K562 (cell line): ENCODE data around the gene TBCC. TPM values are rescaled to one million over a fixed set of nuclear protein-coding genes. Genes with fewer than 3 reads are reported as not detected.

Experiments
- ATAC-seq: fragments of 200-7000 bp; cut with Tn5 transposase; 3 replicates; pipeline ENCODE4 v1.9.1; 2020; ENCODE audit warnings: moderate library complexity
- BruUV-seq: library from RNA; stranded (reverse); fragments of 400-500 nt; replicated peaks from 2 replicates; lab custom pipeline; 2021; lab: Mats Ljungman, UMichigan
- CTCF ChIA-PET: fragments of 300-600 bp; formaldehyde crosslinking; extraction: SDS; loops from one replicate; lab custom pipeline; 2021; ENCODE audit warnings: low intra/inter-chr PET ratio; lab: Yijun Ruan, JAX
- POLR2A ChIA-PET: fragments of 300-600, 350-650 bp; sonication (Branson Sonifier 250); formaldehyde crosslinking; extraction: SDS; loops from one replicate; lab custom pipeline; 2021; ENCODE audit warnings: antibody characterized with exemption, inconsistent platforms; lab: Yijun Ruan, JAX
- DNase-seq, 4 experiments: peaks; one replicate each; pipeline versions ENCODE4 v3.0.0 to v3.0.0-alpha.2; 2011 to 2018; ENCODE audit warnings: low spot score in 3 of 4, mixed read lengths in 3 of 4; ENCODE audit errors: extremely low read depth in 1 of 4
- FAIRE-seq: peaks from 2 replicates; lab custom pipeline; 2011; peaks lifted over from hg19 to GRCh38; lab: Jason Lieb, UNC
- H2AFZ ChIP-seq: 2 replicates; pipeline ENCODE4 v1.6.0; 2011; ENCODE audit warnings: low read depth, low read length, control low read depth, inconsistent platforms
- H3K27ac ChIP-seq: fragments of 200-600 bp; 3 replicates; pipeline ENCODE4 v1.8.0; 2011; ENCODE audit warnings: low read depth, mild to moderate bottlenecking, control low read depth, inconsistent platforms, low read length, moderate library complexity, mixed read lengths; ENCODE audit errors: extremely low read depth
- H3K27me3 ChIP-seq, 2 experiments: fragments of 300-600 bp in 1 of 2; 2 replicates in 1 of 2; 3 replicates in 1 of 2; pipeline versions ENCODE4 v1.6.0 to v1.8.0; 2011; ENCODE audit warnings: inconsistent platforms in 2 of 2, low read length in 2 of 2, mild to moderate bottlenecking in 1 of 2, mixed read lengths in 1 of 2, moderate library complexity in 1 of 2; ENCODE audit not compliant: control insufficient read depth in 2 of 2, insufficient read depth in 2 of 2
- H3K36me3 ChIP-seq: fragments of 300-600 bp; 3 replicates; pipeline ENCODE4 v1.8.0; 2011; ENCODE audit warnings: mild to moderate bottlenecking, low read length, inconsistent platforms; ENCODE audit not compliant: control insufficient read depth, insufficient read depth
- H3K4me1 ChIP-seq, 2 experiments: fragments of 200-600 bp in 1 of 2; replicated peaks in 1 of 2; 2 replicates in 1 of 2; 3 replicates in 1 of 2; pipeline versions ENCODE4 v1.5.1 to v1.8.0; 2011; ENCODE audit warnings: inconsistent platforms in 2 of 2, low read length in 2 of 2, mild to moderate bottlenecking in 1 of 2, mixed read lengths in 1 of 2, moderate library complexity in 1 of 2; ENCODE audit not compliant: control insufficient read depth in 2 of 2, insufficient read depth in 2 of 2
- H3K4me2 ChIP-seq: 2 replicates; pipeline ENCODE4 v1.6.1; 2011; ENCODE audit warnings: low read length, control low read depth, inconsistent platforms, mixed read lengths; ENCODE audit not compliant: insufficient read depth
- H3K4me3 ChIP-seq: fragments of 200-600 bp; sonication (generic), shearing (Covaris generic); 2 replicates; pipeline ENCODE4 v1.5.1; 2016; ENCODE audit warnings: control low read depth, inconsistent platforms
- H3K79me2 ChIP-seq: fragments of 200-600 bp; 3 replicates; pipeline ENCODE4 v1.8.0; 2011; ENCODE audit warnings: low read length, inconsistent platforms; ENCODE audit not compliant: control insufficient read depth, insufficient read depth
- H3K9ac ChIP-seq, 2 experiments: 2 replicates each; pipeline versions ENCODE4 v1.6.0 to v1.6.1; 2011; ENCODE audit warnings: low read depth in 2 of 2, low read length in 2 of 2, control low read depth in 1 of 2, inconsistent platforms in 1 of 2, mild to moderate bottlenecking in 1 of 2, mixed read lengths in 1 of 2; ENCODE audit not compliant: insufficient read depth in 1 of 2
- H3K9me1 ChIP-seq: one replicate; pipeline ENCODE4 v1.6.0; 2011; ENCODE audit warnings: inconsistent platforms, mild to moderate bottlenecking, low read length, moderate library complexity; ENCODE audit not compliant: control insufficient read depth, insufficient read depth
- H3K9me3 ChIP-seq: replicated peaks from 2 replicates; pipeline ENCODE4 v1.5.1; 2011; ENCODE audit warnings: low read depth, low read length, inconsistent platforms; ENCODE audit not compliant: control insufficient read depth, insufficient read depth
- H4K20me1 ChIP-seq: replicated peaks from 2 replicates; pipeline ENCODE4 v1.6.1; 2011; ENCODE audit warnings: low read length, inconsistent platforms, mixed read lengths; ENCODE audit not compliant: control insufficient read depth, insufficient read depth
- C11orf30 ChIP-seq: fragments of 450-650 bp; IDR thresholded peaks from 2 replicates; pipeline ENCODE4 v1.6.1; 2016; ENCODE audit warnings: low read depth, mild to moderate bottlenecking
- CUX1 ChIP-seq: fragments of 200-800 bp; sonication (Bioruptor generic); IDR thresholded peaks from 2 replicates; pipeline ENCODE4 v1.6.1; 2016; ENCODE audit warnings: missing genetic modification characterization, missing compliant biosample characterization
- E2F4 ChIP-seq: sonication (generic); formaldehyde crosslinking; IDR thresholded peaks from 2 replicates; pipeline ENCODE4 v1.8.0; 2022; ENCODE audit warnings: mild to moderate bottlenecking, low read depth, missing genetic modification reagents
- ELF1 ChIP-seq: fragments of 200-800 bp; sonication (Bioruptor generic); IDR thresholded peaks from 2 replicates; pipeline ENCODE4 v1.6.1; 2016; ENCODE audit warnings: missing genetic modification characterization, missing compliant biosample characterization
- LEF1 ChIP-seq: fragments of 450-650 bp; IDR thresholded peaks from 2 replicates; pipeline ENCODE4 v1.6.1; 2016; ENCODE audit warnings: mild to moderate bottlenecking
- MAFF ChIP-seq: IDR thresholded peaks from 2 replicates; pipeline ENCODE4 v1.6.1; 2012; ENCODE audit warnings: low read length, improper control_type of control experiment
- MAFG ChIP-seq: fragments of 450-650 bp; conservative IDR thresholded peaks from 2 replicates; pipeline ENCODE4 v1.6.1; 2016; ENCODE audit warnings: missing genetic modification characterization, missing compliant biosample characterization
- MAFK ChIP-seq: IDR thresholded peaks from 2 replicates; pipeline ENCODE4 v1.6.1; 2011; ENCODE audit warnings: low read length, improper control_type of control experiment
- ZFP36 ChIP-seq: fragments of 150-350 bp; IDR thresholded peaks from 2 replicates; pipeline ENCODE4 v1.6.1; 2018; ENCODE audit warnings: low read length, low read depth; ENCODE audit not compliant: partially characterized antibody
- ZNF316 ChIP-seq: fragments of 450-650 bp; IDR thresholded peaks from 2 replicates; pipeline ENCODE4 v1.6.1; 2016
- ZNF511 ChIP-seq: sonication (generic); formaldehyde crosslinking; IDR thresholded peaks from 2 replicates; pipeline ENCODE4 v1.8.0; 2022; ENCODE audit warnings: mild to moderate bottlenecking, missing genetic modification reagents
- ZNF778 ChIP-seq: fragments of 450-650 bp; formaldehyde crosslinking; IDR thresholded peaks from 2 replicates; pipeline ENCODE4 v1.4.0; 2020; ENCODE audit warnings: mild to moderate bottlenecking, moderate library complexity
- in situ Hi-C: fragments of 300-500 bp; cut with MboI; formaldehyde crosslinking; loops from 4 replicates; pipeline ENCODE4 v1.15.0; 2018; ENCODE audit warnings: inconsistent platforms, mixed read lengths
- intact Hi-C: fragments of 100-400 bp; cut with micrococcal nuclease; formaldehyde crosslinking; loops from 2 replicates; pipeline ENCODE4 v1.14.2; 2022
- polyA plus RNA-seq, 8 experiments: library from polyadenylated mRNA; depleted of rRNA in 4 of 8; stranded (reverse) in 5 of 8; unstranded in 3 of 8; fragments of >200 nt; fragmentation: Nextera tagmentation in 2 of 8; fragmentation: Illumina TruSeq in 1 of 8; extraction: Ambion mirVana in 2 of 8; extraction: Trizol in 1 of 8; gene quantifications; 2 replicates each; pipeline versions ENCODE4 v1.2.1 to v1.2.3, GENCODE V29; 2011 to 2014; ENCODE audit warnings: inconsistent platforms in 1 of 8, missing spikeins in 1 of 8
- total RNA-seq, 7 experiments: library from RNA; depleted of rRNA in 6 of 7; stranded (reverse); fragments of >200 nt in 6 of 7; fragmentation: Illumina TruSeq in 2 of 7; extraction: Trizol in 2 of 7; gene quantifications; 2 replicates each; pipeline versions ENCODE4 v1.2.1 to v1.2.3, GENCODE V29; 2011 to 2021; ENCODE audit warnings: low replicate concordance in 1 of 7

Gene TBCC
- total and polyA plus RNA-seq, 9 of the 15 experiments (the other 6 are each of a cell fraction or from before 2014, with no cell fraction given) = 2.8 to 34.1 (median 23.3) TPM

GRCh38 chr6:42724825-42725224 is 21.1 kb downstream of the TBCC start:
- in situ Hi-C loops = no loop called here

More at GRCh38 chr6:42724825-42725224, 21.1 kb downstream of the TBCC start:
- Histone ChIP-seq H3K27me3 (peaks cover 18 to 25% of the 10 kb centered on the region in 2 experiments), H3K9ac (no peak overlapping the region), H3K79me2 (no peaks in the 10 kb centered on the region), H3K36me3 (no peaks in the 10 kb centered on the region), H3K4me2 (no peak overlapping the region), H4K20me1 (no peaks in the 10 kb centered on the region), H3K4me3 (no peak overlapping the region), H3K9me3 (no peaks in the 10 kb centered on the region), H3K9me1 (peaks cover 6% of the 10 kb centered on the region), H3K27ac (no peak overlapping the region), H3K4me1 (peaks cover 6 to 8% of the 10 kb centered on the region in 2 experiments; a peak in 4 of 5 replicates), H2AFZ (no peak overlapping the region)
- peak; percentile 31; the same call in 1 of the 2 replicates for TF ChIP-seq MAFK
- peak; percentile 88 for TF ChIP-seq MAFG (tag)
- TF ChIP-seq LEF1 = no peak
- TF ChIP-seq ELF1 (tag) = no peak
- peak; percentile 32 for TF ChIP-seq ZFP36
- TF ChIP-seq ZNF316 = peak; percentile 95
- TF ChIP-seq MAFF = peak; percentile 53
- TF ChIP-seq E2F4 (CRISPR knock-in tag) = no peak
- TF ChIP-seq C11orf30 = peak; percentile 89
- no peak for TF ChIP-seq CUX1 (CRISPR knock-in tag)
- no peak for TF ChIP-seq ZNF778 (CRISPR knock-in tag)
- TF ChIP-seq ZNF511 (CRISPR knock-in tag) = no peak
- ATAC-seq (no peak), DNase-seq (no peak), FAIRE-seq (no peak)
- ChIA-PET POLR2A (interaction anchor here (1.4 kb wide), 1 partner anchor 27 kb away, joined by 4 read pairs; no protein-coding TSS in a partner anchor), CTCF (interaction anchor here (2.7 kb wide), 1 partner anchor 67 kb away, joined by 14 read pairs; no protein-coding TSS in a partner anchor)
- intact Hi-C loops = loop anchor here (2.0 to 10.0 kb wide), 4 partner anchors 152 to 460 kb away; partner anchors contain the start of gene RPL7L1
- no TSS peak for BruUV-seq
